HG02884 (cell line): ENCODE data around the gene RNF207.

ENCODE experiments used
- ATAC-seq: cut with Tn5 transposase; IDR thresholded peaks from one replicate; pipeline ENCODE4 v1.9.1; 2021; ENCODE audit warnings: mild to moderate bottlenecking, moderate library complexity; ENCODE audit not compliant: unreplicated experiment

RNF207 gene

DNA sequence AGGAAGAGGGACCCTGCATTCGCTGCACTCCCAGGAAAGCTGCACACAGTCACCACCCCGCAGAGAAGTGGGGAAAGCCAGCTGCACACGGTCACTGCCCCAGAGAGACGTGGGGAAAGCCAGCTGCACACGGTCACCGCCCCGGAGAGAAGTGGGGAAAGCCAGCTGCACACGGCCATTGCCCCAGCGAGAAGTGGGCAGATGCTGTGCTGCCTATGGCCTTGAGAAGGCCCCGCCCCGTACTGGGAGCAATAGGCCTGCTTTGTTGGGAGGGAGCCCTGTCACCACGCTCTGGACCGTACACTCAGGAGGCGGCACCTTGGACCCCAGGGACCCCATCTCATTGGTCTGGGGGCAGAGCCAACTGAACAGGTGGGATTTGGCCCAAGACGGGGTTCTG, 59.2 kb downstream of the RNF207 start:
- no peak for ATAC-seq

DNA sequence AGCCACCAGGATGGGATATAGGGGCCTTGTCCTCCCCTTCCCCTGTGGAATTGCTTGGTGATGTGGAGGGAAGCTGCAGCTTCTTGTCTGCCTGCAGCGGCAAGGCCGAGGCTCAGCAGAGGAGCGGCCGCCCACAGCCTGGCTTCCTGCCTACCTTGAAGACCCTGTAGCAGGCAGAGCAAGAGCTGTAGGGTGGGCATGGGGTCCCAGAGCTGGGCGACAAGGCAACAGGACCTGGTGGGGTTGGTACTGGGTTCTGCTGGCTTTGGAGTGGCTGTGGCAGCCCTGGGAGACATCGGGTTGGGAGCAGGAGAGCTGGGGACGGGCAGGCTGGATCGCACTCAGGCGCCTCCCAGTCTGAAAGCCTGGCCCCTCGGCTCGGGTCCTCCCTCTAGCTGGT, 60.7 kb downstream of the RNF207 start:
- ATAC-seq: no peak

DNA sequence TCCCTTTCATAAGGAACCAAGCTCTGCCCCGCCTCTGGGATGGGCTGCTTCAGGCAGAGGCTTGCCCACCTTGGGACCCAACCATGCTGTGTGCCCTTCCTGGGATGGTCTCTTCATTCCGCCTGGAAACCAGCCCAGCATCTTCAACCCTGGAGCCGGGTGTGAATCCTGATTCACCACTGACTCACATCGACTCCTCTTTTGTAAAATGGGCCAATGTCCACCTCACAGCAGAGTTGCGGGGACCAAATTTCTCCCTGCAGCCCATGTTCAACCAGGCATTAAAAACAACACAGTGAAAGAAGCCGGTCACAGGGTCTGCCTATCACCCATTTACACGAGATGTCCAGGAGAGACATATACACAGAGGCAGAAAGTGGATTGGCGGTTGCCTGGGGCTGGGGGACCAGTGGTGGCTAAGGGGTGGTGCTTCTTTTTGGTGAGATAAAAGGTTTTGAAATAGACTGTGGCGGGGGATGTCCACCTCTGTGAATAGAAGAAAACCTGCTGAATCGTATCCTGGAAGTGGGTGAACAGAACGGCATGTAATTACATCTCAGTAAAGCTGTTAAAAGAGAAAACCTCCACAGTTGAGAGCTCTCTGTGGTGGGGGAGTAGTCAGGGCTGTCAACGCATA, 61.9 kb downstream of the RNF207 start:
- ATAC-seq: no peak

DNA sequence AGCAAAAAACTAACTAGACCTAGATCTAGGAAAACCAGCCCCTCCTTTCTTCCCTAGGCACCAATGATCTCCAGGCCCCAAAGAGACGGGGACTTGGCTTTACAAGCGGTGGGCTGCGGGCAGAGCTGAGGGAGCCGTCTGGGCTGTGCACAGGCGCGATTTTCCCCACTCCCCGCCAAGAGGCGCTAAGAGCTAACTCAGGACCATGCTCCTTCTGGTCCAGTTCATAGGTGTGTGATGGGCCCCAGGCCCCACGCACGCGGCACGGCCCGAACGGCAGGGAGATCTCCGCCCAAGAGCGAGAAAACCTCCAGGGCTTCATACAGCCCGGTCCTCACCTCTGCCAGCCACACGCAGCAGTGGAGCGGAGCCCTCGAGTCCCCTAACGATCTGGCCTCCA, 62.5 kb downstream of the RNF207 start:
- no peak for ATAC-seq

DNA sequence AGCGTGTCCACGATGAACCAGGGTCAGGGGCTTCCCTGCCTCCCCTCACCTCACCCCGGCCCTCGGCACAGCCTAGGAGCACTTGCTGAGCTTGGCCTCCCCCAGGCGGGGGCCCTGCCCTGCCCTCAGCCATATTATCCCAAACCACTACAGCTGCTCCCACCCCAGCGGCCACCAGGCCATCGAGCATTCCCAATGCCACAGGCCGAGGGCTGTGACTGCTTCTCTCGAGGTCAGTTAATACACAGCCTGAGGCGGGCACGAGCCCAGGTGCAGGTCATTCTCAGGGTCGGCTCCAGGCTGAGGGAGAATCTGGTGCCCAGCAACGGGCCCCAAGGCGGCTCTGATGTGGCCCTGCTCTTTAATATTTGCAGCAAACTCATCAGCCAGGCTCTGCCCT, 63.4 kb downstream of the RNF207 start:
- no peak for ATAC-seq

DNA sequence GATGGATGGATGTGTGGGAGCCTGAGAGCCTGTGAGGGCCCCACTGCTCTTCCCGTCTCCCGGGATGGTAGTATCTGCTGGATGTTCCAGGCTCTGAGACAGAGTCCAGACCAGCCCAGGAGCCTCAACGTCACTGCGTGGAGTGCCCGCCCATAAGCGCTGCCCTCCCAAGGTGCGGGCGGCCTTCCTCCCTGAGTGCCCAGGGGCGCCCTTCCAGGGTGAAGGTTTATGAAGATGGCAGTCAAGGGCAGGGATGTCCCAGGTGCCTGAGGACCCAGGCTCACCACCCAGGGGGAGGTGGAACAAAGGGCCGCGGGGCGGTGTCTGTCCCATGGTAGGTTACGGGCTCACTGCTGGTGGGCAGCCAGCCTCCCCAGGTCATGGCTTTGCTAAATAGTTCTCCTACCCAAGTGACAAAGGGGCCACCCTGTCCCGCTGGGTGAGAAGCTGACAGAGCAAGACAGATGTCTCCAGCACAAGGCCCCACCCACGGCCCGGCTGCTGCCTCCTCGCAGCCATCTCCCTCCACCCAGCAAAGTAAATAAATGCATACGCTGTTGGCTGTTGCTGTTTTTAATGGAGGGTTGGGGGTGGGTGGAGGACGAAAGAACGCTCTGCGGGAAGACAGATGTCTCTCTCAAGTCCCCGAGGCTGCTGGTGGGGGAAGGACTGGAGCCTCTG, 63.9 kb downstream of the RNF207 start:
- no peak for ATAC-seq

DNA sequence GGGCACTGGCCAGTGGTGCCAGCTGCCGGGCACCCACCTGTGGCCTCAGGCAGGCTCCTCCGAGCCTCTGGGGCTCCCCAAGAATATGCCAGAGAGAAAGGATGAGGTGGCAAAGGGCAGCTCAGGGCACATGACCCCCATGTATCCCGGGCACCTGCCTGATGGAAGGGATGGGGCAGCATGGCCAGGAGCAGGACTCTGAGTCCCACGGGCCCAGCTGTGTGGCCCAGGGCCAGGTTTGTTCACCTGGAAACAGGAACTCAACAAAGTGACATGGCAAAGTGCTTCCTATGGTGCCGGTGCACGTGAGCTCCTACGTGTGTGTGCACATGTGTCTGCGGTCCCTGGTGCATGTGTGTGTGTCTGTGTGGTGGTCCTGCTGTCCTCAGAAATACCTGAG, 64.5 kb downstream of the RNF207 start:
- ATAC-seq: no peak
